Upper lobe of left lung (tissue), 4 donors: Measurements from ENCODE around the gene TTBK2.

ENCODE experiments used
- POLR2A ChIP-seq, 4 donors: fragments of 450-650 bp; IDR thresholded peaks; one replicate each; pipeline ENCODE4 v1.5.1; 2016 to 2017; ENCODE audit warnings: antibody characterized with exemption in 4 of 4, mild to moderate bottlenecking in 2 of 4
- TF ChIP-seq, protein P1 (sequence below), 6 experiments: fragments of 450-650 bp in 4 of 6; fragments of 200-600 bp in 2 of 6; sonication (generic) in 2 of 6; IDR thresholded peaks; one replicate each; pipeline ENCODE4 v1.5.1; 2016 to 2019; ENCODE audit warnings: antibody characterized with exemption in 6 of 6

DNA sequence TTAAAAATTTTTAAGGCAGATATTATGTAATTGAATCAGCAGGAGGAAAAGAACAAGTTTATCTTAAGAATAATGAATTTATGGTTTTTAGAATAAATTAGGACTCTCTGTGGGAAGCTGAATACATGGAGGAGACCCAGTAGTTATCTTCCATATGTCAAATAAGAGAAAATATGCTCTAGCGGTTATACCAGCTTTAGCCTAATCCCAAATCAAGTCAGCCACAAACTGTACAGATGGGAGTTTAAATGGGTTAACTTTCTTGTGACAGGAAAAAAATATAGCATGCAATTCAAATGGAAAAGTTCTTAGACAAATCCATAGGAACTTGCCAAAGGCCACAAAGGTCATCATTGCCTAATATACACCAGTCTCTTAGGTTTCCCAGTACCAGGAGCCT is 84.3 kb downstream of the TTBK2 start:
- TF ChIP-seq, protein P1, sequence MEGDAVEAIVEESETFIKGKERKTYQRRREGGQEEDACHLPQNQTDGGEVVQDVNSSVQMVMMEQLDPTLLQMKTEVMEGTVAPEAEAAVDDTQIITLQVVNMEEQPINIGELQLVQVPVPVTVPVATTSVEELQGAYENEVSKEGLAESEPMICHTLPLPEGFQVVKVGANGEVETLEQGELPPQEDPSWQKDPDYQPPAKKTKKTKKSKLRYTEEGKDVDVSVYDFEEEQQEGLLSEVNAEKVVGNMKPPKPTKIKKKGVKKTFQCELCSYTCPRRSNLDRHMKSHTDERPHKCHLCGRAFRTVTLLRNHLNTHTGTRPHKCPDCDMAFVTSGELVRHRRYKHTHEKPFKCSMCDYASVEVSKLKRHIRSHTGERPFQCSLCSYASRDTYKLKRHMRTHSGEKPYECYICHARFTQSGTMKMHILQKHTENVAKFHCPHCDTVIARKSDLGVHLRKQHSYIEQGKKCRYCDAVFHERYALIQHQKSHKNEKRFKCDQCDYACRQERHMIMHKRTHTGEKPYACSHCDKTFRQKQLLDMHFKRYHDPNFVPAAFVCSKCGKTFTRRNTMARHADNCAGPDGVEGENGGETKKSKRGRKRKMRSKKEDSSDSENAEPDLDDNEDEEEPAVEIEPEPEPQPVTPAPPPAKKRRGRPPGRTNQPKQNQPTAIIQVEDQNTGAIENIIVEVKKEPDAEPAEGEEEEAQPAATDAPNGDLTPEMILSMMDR (IDR thresholded peaks at IDR 0.05) = no peak
- TF ChIP-seq POLR2A (IDR thresholded peaks at IDR 0.05) = no peak
